ENCODE results near the gene CCDC120.
A peak's percentile ranks its signal among the peaks of the same experiment; 100 is the strongest.

CCDC120 gene, protein sequence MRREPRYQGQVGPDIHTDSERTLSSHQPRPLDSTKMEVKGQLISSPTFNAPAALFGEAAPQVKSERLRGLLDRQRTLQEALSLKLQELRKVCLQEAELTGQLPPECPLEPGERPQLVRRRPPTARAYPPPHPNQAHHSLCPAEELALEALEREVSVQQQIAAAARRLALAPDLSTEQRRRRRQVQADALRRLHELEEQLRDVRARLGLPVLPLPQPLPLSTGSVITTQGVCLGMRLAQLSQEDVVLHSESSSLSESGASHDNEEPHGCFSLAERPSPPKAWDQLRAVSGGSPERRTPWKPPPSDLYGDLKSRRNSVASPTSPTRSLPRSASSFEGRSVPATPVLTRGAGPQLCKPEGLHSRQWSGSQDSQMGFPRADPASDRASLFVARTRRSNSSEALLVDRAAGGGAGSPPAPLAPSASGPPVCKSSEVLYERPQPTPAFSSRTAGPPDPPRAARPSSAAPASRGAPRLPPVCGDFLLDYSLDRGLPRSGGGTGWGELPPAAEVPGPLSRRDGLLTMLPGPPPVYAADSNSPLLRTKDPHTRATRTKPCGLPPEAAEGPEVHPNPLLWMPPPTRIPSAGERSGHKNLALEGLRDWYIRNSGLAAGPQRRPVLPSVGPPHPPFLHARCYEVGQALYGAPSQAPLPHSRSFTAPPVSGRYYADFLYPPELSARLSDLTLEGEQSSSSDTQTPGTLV

DNA sequence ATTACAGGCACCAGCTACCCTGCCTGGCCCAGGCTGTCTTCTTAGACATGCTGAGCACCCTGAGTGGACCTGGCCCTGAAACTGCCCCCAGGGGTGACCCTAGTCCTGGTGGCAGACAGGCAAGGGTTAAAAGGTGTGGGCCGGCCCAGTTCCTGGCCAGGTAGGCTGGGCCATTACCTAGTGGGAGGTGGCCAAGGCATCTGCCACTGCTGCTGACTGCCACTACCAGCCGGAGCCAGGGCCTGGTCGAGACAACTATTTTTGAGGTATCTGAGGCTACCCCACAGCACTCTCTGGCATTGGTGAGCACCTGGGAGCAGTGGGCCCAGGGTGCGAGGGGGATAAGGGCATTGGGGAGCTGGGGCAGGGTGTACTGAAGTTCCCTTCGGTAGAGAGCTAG, at the start of gene CCDC120:
Gene CCDC120, plus strand, starts transcription at position 206 of the 400 bp plus-strand sequence. CDS start 3,043 bp downstream, outside the sequence.
- peak in 1 of 10 donors; percentile 33 for DNase-seq

DNA sequence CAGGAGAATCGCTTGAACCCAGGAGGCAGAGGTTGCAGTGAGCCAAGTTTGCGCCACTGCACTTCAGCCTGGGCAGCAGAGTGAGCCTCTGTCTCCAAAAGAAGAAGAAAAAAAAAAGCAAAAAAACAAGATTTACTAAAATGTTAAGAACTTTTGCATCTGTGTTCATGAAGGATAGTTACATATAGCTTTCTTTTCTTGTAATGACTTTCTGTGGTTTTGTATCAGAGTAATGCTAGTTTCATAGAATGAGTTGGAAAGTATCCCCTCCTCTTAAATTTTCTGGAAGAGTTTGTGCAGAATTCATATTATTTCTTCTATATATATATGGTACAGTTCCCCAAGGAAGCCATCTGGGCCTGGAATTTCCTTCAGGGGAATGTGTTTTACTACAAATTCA, 39.7 kb upstream of the CCDC120 start:
- DNase-seq, result peak in 1 of 10 donors; percentile 15
- intact Hi-C loops (cut with DNase I), result no loop called here

More for the DNA sequence above, at the start of gene CCDC120:
- intact Hi-C loops (cut with DNase I), result no loop called here

DNA sequence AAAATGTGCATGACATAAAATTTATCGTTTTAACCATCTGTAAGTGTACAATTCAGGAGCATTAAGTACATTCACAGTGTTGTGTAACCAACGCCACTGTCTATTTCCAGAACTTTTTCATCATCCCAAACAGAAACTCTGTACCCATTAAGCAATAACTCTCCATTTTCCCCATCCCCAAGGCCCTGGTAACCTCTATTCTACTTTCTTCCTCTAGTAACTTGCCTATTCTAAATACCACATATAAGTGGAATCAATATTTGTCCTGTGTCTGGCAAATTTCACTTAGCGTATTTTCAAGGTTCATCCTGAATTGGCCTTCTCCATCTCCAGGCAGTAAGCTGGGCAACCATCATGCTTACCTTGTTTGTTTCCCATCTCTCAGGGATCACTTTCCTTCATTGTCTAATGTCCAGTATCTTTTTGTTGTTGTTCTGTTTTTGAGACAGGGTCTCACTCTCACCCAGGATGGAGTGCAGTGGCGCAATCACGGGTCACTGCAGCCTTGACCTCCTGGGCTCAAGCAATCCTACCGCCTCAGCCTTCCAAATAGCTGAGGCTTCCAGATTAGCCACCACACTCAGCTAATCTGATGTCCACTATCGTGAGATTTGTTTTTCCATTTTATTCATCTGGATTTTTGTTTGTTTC, 39.1 kb upstream of the CCDC120 start:
- intact Hi-C loops (cut with DNase I), result no loop called here
- no peak for DNase-seq

DNA sequence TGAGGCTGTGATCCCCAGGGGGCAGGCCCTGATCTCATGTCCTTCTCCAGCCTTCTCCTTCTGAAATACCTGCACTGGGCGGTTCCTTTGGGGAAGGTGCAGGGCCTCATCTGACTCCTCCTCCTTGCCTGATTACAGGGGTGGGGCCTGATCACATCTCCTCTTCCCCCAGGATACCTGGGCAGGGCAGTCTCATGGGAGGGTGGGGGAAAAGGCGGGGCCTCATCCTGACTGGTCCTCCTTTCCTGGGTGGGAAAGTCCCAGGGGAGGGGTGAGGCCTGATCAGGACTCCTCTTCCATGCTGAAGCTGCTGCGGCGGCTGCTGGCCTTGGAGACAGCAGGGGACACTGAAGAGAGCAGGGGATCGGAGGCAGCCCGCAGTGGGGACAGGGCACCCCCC, 28.9 kb upstream of the CCDC120 start:
- peak in 1 of 10 donors; percentile 49 for DNase-seq
- intact Hi-C loops (cut with DNase I), result no loop called here

DNA sequence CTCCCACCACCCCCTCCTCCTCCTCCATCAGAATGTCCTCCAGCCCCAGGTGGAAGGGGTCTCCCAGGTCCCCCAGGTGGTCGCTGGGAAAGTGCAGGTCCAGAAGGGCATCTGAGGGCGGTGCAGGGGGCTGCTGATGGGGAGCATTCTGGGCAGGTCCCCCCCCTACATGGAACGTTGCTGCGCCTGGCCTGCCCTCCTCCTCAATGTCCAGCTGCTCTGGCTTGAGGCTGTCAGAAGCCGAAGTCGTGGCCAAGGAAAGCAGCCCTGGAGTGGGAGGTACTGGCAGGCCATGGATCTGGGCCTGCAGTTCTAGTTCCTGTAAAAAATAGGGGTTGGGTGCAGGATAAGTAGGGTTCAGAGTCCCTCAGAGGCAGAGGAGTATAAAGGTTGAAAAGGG, 28.5 kb upstream of the CCDC120 start:
- intact Hi-C loops (cut with DNase I), result no loop called here

DNA sequence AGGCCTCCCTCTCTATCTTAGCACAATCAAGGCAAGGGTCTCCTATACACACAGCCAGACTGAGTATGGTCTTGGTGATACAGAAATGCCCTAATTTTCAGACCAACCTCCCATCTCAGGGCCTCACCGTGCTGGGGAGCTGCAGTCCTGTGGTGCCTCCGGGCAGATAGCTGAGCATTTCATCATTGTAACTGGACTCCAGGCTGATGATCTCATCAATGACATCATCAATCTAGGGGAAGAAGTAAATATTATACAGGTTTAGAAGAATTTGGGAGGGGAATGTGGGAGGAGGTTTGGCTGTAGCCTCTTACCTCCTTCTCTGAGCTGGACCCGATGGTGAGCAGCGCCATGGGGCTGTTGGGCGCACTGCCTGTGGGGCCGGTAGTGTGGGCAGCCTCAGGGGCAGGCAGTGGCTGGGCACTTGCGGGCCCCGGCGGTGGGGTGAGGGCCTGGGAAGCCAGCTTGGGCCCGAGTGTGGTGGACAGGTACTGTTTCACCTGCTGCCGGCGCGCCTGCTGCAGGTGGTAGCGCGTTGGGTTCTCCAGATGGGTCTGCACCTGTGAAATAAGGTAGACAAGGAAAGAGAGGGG, 20.8 kb upstream of the CCDC120 start:
- peak in 3 of 10 donors; percentile 57 to 84 (median 59) for DNase-seq
- intact Hi-C loops (cut with DNase I), result no loop called here

More for the DNA sequence above, 28.5 kb upstream of the CCDC120 start:
- DNase-seq, result peak in 3 of 10 donors; percentile 25 to 54 (median 39)

DNA sequence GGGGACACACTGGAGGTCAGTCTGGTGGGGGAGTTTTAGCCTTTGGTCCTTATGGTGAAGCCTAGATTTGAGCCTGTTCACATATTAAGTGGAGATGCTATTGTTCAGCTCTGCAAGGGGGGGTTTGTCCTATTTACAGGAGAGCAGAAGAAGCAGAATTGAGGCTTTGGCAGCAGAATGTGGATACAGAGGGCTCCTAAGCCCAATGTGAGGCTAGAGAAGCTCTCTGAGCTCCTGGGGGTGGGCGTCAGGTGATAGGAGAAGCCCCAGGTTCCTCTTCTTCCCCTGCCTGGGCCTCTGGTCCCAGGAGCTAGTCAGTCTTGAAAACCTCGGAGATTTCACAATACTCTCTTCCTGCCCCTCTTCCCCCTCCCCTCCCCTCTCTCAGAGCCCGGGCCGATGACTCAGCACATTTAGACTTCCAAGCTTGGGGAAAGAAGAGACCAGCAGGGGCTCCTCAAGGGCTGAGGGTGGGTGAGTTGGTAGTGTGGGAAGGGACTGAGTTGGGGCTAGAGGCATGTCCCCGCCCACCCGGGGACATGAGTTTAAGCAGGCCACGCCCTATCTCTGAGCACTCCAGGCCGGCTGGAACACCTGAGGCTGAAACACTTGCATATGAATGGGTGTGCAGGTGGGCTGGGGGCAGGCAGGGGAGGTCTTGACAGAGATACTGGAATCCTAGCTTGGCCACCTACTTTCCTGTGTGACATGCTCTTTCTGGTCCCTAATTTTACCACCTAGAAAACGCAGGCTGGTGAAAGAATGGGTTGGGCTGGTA, 19.0 kb upstream of the CCDC120 start:
- DNase-seq, result peak in 8 of 10 donors; percentile 4 to 79 (median 24)
- intact Hi-C loops (cut with DNase I), result loop anchor here (5.0 kb wide), 1 partner anchor 82 kb away; the partner anchor contains the start of gene OTUD5

DNA sequence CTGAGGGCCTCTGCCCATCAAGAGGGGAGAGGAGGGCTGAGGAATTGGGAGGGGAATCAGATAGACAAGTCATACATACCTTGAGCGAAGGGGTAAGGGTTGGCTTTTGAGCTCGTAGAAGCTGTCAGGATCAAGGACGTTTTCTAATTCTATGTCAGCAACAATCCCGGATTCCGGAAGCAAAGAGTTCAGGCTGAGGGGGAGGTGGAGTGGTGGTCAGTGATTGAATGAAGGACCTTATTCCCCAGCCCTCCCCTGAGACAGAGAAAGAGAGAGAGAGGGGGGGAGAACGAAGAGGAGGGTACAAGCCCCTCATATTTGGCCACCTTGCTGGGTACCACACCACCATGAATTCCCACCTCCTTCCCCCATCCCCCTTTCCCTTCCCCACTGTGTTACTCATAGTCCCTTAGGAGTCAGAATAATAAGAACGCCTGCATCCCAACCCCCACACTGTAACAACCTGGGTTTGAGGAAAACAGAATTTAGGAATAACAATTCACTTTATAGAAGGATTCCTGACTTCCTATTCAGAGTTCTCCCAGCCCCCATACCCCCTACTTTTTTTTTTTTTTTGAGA, 18.3 kb upstream of the CCDC120 start:
- intact Hi-C loops (cut with DNase I), result loop anchor here (5.0 kb wide), 1 partner anchor 83 kb away; the partner anchor contains the start of gene OTUD5
- no peak for DNase-seq

DNA sequence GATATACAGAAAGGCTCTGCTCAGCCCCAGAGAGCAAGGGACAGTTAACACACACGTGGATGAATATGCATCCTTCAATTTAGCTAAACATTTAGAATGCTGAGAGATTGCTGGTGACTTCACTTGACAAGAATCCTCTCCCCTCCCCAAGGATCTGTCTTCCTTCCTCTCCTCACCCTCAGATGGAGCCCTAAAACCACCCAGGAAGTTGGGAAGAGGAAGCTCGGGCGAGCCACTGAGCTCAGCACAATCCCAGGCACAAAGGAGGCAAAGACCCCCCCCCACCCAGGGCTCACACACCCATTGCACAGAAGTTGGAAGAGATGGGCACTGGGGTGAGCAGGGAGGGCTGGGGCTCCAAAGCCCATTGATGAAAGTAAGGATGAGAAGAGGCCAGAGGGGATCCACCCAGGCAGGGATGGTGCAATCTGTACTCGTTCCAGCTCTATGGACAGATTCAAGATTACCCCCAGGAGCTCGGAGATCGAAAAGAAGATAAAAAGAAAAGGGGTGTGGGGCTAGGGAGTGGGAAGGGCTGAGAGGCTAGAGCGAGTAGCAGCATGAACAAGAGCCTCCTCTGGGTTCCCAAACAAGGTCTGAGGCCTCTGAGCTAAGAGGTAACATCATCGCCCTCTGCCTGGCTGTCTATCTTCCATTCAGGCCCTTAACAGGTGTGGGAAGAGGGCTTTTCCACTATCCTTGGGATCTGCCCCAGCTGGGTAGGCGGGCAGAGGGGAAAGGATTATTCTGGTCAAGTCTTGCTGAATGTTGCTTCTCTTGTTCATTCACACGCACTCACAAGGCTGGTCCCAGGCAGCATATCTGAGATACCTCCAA, 16.8 kb upstream of the CCDC120 start:
- DNase-seq, result peak in 2 of 10 donors; percentile 14 to 44
- intact Hi-C loops (cut with DNase I), result loop anchor here (5.0 kb wide), 1 partner anchor 85 kb away; the partner anchor contains the start of gene OTUD5

DNA sequence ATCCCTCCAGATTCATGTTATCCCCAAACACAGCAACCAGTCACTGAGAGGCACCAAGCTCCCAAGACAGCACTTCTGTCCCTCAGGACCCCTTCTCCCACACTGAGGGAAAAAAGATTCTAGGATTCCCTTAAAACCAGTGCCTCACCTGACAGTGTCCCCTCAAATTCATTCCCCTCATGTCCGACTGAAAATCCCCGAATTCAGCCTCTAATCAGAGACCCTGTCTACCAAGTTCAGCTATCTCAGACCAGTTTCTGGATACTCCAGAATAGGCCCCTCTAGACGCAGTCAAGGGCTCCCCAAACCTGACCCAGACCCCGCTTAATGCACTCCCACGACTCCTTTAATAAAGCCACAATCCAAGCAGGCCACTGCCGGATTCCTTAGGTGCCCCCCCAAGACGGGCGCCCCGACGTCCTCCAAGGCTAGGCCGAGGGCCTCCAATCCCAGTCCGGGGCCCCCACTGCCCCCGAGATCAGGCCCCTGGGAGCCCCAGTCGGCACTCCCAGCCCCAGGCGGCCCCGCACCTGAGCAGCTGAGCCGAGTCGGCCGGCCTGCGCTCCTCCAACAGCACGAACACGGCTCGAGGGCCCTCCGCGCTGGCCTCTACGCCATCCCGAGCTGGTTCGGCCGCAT, 16.1 kb upstream of the CCDC120 start:
- intact Hi-C loops (cut with DNase I), result loop anchor here (1.0 to 5.0 kb wide), 2 partner anchors 40 to 85 kb away; partner anchors contain the start of genes GRIPAP1 and OTUD5
- DNase-seq, result peak in 2 of 10 donors; percentile 11 to 87

DNA sequence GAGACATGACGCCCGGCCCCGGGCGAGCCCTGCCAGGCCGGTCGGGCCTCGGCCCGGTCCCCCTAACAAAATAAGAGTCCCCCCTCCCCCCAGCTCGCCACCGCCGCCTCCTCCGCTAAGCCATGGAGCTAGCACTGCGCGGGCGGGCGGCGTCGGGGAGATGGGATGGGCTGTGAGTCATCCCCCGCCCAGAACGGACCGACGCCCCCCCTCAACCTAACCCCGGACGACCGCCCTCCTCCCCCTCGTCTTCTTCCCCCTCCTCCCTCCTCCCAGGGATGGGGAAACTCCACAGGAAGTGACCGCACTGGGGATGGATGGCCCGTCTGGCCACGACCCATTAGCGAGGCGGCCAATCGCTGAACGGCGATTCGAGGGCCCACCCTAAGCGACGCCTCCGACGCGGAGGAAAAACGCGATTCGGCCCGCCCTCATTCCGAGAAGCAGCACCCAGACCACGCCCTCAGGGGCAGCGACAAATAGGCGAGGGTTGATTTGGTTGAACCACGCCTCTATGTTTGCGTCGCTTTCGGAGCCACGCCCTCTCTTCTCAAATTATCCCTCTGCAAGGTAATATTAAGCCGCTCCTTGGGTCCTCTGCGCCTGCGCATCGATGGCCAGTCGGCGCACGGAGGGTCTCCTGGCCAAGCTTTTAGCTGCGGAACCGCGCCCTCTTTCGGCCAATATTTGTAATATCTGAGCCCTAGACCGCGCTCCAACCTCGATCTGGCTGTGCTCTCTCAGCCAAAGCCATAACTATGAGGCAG, 15.4 kb upstream of the CCDC120 start, which contains the start of gene TFE3:
Gene TFE3, minus strand, starts transcription at position 138 of the 767 bp plus-strand sequence. Its CDS starts 131 bp downstream, at position 7.
- peak; percentile 91 to 99 (median 94) for DNase-seq
- intact Hi-C loops (cut with DNase I), result loop anchor here (1.0 to 5.0 kb wide), 2 partner anchors 41 to 86 kb away; partner anchors contain the start of genes GRIPAP1 and OTUD5

DNA sequence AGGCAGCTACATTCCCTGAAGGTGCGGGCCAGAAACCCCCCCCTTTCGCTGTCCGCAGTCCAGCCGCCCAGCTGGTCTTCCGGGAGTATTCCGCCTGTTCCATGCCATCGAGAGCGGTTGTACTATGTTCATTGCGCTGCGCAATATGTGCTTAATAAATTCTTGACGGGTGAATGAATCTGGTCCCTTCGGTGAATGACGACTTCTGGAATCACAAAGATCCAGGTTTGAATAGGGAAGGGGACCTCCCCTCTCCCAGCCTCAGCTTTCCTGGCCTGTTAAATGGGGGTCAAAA, 14.9 kb upstream of the CCDC120 start:
- intact Hi-C loops (cut with DNase I), result loop anchor here (1.0 to 5.0 kb wide), 2 partner anchors 42 to 87 kb away; partner anchors contain the start of genes GRIPAP1 and OTUD5
- DNase-seq, result no peak

DNA sequence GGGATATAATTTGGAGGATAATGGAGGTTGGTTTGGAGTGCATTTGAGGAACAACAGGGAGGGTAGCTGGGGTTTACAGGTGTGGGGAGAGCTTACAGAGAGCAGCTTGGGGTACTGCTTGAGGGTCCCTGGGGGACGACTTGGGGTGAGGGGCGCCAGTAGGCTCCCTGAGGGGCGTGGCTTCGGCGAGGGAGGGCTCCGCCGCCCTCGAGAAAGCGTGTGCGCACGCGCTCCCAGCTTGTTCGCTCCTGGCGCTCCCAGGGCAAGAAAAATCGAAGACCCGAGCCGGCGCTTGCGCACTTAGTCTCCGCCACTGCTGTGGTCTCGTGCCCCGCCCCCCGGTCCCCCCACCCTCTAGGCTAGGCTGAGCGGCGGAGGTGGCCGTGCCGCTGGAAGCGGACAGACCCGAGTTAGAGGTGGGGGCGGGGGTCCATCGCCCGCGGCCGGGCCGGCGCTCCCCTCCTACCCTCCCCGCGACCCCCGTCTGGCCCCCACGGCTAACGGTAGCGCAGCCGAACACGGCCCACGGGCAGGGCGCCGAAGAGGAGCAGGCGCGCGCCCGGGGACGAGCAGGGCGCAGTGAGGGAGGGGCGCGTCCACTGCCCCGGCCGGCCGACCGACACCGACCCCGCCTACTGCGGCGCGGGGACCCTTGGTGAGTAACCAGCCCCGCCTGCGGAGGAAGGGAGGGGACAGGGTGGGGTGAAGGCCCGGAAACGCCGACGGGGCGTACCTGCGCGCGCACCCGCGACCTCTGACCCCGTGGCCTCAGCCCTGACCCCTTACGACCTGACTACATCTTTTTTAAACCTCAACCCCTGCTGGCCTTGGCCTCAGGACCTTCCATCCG, 5.4 kb upstream of the CCDC120 start:
- peak in 8 of 10 donors; percentile 15 to 88 (median 50) for DNase-seq

DNA sequence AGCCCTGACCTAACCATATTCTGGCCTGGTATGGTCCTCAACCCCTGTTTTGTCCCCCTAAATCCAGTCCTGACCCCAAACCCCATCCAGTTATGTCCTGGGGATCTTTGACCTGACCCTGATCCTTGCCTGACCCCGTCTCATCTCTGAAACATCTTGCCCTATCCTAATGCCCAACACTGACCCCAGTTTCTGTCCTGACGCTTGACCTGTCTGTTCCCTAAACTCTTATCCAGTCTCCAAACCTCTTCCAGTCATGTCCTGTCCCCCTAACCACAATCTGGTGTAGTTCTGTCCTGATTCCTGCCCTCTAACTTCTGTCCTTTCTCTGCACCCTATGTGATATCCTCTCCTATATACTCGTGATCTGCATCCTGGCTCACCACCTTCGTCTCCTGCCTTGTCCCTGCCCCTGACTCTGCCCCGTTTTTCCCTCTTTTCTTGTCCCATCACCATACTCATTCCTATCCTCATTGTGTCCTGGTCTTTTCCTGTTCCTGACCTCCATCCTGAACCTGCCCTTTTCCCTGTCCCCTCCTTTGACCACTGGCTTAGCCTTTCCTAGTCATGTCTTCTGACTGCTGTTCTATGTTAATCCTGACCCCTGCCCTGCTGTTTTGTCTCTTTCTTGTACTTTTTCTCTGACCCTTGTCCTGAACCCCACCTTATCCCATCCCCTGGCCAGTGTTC, 4.6 kb upstream of the CCDC120 start:
- DNase-seq, result peak in 1 of 10 donors; percentile 7
- intact Hi-C loops (cut with DNase I), result no loop called here

More for the DNA sequence above, 5.4 kb upstream of the CCDC120 start:
- intact Hi-C loops (cut with DNase I), result no loop called here

DNA sequence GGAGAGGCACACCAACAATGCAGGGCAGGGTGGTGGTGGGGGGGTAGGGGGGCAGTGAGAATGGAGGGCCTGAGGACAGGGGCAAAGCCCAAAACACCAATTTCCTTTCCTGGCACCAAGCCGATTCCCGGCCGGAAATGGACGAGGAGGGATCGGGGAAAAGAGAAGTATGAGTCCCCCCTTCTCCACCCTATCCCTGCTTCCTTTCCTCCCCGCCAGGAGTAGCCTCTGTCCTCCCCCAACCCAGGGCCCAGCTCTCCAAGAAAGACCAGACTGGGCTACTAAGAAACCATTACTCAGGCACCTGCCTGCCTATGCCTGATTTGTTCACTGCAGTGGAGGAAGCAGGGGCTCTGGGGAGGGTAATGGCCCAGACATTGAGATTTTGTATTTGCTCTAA, 402 bp downstream of the CCDC120 start:
- intact Hi-C loops (cut with DNase I), result no loop called here
- peak in 1 of 10 donors; percentile 12 for DNase-seq

Data from posterior cingulate gyrus (tissue), 11 donors.